HL-60/S4 treated with phorbol 12-myristate 13-acetate at 8.2 ng/mL for 4 days and 3 days (cell line): ENCODE results near the gene CUEDC1.

Experiments used
- in situ Hi-C: fragments of 300-500 bp; cut with MboI; formaldehyde crosslinking; loops from 2 replicates; pipeline ENCODE4 v1.15.0; 2022; ENCODE audit warnings: low sequenced_read_pairs

The CUEDC1 gene

DNA sequence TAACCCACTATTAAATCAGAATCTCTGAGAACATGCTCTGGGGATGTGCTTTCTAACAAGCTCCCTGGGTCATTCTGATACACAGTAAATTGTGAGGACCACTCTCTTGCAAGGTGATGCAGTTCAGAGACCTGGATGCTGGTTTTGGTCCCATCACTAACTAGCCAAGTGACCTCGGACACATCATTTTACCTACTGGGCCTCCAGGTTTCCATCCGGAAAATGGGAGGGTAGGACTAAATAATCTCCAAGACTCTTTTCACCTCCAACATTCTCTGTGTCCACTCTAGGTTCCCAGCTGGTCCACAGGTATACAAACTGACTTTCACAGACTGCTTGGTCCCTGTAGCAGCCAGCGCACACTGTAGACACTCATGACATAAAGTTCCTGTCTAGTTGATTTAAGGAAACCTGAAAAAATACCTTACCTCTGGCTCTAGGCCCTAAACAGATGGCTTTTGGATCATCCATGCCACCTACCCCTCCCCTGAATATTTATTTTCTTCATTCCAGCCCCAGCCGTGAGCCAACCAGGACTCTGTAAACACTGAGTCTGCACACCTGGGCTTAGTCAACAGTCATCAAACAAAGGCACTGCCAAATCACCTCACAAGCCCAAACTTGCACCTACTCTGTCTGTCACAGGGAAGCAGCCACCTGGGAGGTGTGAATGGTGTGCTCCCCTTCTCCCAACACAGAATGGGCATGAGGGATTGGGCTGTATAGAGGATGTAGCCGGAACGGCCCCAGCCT is 54.0 kb downstream of the CUEDC1 start:
- in situ Hi-C loops, result no loop called here

DNA sequence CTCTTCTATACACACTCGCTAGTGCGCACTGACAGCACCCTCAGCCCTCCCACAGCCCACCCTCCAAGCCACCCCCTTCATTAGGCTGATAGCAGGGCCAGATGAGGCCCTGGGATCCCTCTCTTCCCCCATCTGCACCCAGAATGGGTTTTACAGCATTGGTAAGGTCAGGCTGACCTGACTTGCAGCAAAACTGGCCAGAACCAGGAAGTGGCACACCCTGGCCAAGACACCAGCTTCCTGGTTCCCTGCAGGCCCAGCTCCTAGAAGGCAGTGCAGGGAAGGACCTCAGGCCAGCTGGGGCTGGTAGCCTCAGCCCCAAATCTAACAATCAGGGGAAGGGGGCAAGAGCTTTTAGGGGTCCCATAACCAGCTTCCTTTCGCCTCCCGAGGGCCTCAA is 55.4 kb downstream of the CUEDC1 start:
- in situ Hi-C loops, result no loop called here

DNA sequence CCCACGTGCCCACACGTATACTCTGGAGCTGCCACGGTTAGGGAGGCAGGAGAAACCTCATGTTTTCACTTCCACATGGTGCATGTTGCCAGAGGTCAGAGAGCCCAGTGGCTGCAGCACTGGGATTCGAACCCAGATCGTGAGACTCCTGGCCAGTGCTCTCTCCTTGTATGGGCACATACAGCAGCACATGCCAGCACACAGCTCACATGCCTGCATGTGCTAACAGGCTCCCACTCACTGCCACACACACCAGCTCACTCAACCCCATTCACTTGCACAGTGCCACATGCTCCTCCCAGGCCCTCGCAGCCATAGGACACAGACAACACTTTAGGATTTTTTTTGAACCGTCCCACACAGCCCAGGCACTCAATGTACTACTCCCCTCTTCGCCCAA is 55.8 kb downstream of the CUEDC1 start:
- in situ Hi-C loops, result no loop called here

DNA sequence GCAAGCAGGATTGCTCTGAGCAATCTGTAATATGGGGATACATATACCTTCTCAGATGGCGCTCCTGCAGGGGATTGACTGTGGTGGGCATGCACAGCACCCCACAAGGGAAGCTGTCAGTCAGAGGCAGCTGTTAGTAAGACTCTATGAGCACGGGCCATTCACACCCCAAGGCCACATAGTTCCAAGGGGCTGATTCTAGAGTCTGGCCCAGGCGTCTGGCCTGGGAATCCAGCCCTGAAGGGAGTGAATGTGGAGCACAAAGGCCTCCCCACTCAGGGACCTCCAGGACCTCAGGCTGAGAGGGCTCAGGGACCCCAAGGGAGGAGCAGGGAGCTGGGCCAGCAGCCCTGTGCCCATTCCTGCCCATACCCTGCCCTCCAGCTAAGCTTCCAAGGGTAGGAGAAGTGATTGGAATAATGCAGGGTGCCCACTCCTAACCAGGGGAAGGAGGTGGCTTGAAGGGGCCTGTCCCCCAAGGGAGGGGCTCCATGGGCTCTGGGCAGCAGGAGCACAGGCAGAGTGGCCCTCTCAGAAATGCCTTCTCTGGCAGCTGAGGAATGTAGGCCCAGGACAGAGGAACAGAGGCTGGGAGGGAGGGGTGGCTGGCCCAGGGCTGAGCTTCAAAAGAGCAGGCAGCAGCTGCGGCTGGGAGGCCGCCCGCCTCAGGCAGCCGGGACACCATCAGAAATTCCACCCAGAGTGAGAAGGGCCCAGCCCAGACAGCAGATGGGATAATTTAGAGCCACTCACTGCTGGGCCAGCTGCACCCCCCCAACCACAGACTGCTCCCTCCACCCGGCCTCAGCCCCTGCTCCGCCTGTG is 56.5 kb downstream of the CUEDC1 start:
- in situ Hi-C loops, result no loop called here

DNA sequence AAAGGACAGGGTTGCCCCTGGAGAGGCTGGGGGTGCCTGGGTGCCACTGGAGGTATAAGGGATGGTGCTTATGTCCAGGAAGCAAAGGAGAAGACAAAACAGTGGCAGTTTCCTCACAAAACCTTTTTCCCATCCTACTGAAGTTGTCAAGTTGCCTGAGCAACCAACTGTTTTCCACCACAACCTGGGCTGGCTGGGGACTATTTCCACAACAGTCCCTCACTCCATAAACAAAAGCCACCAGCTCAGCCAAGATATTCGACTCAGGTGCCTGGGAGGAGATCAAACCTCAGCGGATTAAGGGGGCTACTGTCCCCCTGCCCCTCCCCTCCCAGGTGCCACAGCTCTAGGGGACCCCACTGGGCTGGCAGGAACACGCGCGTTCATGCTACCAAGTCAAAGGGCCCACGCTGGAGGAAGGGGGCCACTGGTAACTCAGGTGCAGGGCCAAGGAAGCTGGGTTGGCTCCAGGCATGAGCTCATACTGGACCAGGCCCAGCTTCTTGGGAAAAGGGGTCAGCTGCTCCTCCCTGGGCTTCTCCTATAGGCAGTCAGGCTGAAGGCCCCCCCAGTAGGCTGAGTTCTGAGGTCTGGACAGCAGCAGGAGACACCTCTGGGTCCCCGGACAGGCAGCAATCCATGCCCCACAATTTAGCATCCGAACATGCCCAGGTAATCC is 59.7 kb downstream of the CUEDC1 start:
- in situ Hi-C loops, result no loop called here

DNA sequence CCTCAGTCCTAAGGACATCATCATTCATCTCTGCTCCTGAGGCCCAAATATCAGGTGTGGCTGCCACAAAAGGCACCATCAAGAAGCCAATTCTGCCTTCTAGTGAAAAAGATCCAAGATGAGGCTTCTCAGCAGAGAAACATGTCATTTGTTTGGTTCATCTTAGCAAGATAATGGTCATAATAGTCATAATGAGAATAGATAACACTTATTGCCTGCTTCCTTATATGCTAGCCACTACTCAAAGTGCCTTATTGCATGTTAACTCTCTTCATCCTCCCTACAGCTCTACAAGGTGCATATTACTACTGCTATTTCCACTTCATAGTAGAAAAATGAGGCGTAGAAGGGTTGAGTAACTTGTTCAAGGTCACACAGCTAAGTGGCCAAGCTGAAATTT is 60.4 kb downstream of the CUEDC1 start:
- in situ Hi-C loops, result no loop called here

DNA sequence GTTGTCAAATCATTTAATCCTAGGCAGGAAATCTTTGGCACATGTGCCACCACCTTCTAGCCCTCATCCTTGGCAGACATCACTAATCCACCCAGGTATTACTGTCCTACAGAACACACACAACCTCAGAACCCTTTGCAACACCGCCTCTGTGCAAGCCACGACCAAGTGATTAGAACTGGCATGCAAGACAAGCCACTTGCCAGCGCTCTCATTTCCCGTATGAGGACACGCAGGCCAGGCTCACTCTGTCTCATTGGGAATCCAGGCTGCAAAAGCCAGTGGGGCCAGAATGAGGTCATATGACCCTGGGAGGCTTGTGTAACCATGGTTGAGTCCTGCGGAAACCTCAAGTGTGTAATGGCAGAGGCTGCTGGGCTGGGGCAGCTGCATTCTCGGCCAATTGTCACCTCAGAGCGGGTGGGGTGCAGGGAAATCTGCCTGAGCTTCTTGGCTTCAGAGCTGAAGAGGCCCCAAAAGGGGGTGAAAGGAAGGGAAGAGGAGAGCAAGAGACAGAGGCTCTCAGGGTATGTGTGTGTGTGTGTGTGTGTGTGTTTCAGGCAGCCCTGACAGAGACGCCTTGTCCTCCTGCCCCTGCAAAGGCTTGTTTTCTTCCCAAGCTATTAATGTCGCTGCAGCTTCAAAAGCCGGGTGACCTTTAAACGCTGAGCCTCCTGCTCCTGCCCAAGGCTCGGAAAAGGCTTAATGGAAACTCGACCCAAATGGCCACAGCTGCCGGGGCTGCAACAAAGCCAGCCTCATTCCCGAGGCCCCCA is 62.2 kb downstream of the CUEDC1 start:
- in situ Hi-C loops, result no loop called here

DNA sequence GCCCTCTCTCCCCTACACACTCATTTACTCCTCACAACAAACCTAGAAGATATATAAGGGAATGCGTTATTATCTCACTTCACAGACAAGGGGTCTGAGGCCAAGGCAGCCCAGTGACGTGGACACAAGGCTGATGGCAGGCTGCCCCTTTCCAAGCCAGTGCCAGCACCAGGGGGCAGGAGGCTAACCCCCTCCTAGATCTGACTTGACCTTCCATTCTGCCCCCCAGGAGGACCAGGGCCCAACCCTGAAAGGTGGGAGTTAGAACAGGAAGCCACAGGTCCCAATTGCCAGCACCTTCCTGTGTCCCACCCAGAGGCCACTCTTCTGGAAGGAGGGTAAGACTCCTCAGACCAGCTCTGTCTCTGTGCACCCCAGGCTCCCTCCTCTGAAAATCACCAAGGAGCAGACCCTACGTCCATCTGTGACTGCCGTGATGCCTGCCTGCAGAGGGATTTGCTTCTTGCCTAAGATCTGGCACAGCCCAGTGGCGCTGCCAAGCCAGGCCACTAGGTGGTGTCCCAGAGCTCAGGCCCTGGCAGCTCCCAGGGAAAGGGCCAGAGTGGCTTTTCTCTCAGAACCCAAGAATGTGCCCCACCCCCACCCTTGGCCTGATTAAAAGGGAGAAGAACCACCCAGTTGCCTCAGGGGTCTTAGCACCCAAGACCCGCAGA is 62.9 kb downstream of the CUEDC1 start:
- in situ Hi-C loops, result no loop called here

DNA sequence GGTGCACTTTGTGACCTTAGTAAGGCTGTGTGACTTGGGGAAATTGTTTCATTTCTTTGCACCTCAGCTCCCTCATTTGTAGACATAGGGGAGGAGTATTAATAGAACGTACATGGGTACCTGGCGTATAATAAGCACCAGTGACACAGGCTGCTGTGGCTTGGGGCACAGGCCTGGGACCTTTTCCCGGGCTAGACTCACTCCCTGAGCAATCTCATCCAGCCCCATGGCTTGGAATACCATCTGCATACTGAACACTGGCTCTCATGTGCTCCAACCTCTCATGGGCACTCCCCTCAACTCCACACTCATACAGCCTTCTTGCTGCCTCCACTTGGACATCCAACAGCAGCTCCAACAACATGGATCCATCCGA is 64.4 kb downstream of the CUEDC1 start:
- in situ Hi-C loops, result no loop called here

DNA sequence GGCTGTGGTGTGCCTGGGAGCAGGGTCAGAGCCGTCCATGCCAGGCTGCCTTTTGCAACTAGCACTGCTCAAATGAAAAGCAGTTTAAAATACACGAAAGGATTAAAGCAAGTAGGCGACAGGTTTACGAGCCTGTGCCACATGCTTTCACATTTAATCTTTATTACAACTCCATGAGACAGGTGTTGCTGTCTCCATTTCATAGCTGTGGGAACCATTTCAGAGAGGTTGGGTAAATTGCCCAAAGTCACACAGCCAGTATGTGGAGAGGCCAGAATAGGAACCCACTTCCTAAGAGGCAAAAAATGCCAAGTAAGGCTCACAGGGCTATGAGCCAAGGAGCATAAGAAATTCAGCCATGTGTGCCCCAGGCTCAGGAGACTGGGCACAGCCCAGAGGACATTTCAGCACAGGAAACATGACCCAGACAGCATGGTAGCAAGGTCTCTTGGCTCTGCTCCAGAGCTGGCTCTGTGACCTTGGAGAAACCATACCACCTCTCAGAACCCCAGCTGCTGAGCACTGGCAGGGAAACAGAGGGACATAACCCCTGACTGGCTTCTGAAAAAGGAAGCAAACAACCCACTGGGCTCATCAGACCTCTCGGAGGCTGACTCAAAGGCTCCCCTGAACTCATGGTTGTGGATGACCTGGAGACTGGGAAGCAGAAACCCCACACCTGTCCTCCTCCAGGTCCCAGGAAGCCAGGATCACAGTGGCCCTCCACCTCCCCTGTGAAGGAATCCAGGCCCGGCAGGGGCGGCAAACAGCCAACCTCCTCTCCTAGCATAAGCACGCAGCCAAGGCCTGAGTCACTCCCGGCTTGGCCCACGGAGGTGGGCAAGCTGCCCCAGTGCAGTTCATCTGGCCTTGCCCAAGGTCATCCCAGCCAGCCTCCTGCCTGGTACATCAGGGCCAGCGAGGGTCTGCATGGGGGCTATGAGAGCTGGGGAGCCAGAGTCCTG is 65.0 kb downstream of the CUEDC1 start:
- in situ Hi-C loops, result no loop called here

DNA sequence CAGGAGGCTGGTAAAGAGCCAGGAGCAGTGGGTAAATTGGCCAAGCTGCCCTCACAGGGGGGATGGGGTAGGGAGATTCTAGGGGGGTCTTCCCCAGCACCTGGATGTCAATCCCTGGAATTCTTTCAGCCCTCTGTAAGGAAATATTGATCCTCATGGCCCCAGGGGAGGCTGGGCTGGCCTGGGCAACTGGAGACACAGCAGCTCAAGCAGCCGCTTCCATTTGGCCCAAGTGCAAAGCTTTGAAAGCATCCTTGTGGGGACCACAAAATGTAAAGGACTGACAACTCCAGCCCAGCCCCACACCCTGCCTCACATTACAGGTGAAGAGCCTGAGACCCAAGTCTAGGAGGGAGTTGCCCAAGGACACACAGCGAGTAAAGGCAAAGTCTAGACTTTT is 66.0 kb downstream of the CUEDC1 start:
- in situ Hi-C loops, result no loop called here

DNA sequence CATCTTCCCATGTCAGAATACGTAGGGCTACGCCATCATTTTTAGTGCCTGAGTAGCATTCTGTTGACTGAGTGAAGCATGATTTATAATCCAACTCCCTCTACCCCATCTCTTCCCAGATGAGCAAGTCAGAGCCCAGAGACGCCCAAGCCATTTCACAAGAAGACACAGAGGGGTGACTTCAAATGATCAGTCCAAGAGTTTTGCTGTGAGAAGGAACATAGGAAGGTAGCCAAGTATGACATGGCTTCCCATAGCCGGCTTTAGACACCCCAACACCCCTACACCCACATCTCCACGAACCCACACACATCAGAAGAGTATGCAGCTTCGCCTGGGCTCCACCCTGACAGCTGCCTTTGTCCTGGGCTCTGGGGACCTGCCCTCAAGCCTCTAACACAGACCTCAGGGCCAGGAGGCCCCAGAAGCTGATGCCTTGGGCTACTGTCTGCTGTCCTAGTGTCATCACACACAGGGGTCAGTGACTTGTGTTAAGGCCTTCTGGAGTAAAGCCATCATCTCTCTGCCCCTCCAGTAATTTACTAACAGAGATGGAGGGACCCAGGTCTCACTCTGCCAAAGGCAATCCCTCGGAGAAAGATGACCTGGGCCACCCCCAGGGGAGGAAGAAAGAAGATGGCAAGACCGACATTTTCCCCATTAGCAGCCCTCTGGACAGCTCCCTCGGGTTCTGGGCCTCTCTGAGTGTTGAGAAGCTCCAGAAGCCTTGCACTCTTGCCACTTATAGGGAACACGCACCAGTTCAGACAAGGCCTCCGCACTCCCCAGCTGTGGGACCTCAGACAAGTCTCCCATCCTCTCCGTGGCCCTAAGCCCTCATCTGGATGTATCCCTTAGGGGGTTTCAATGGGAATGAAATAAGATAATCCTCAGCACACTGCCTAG is 66.6 kb downstream of the CUEDC1 start:
- in situ Hi-C loops, result no loop called here

DNA sequence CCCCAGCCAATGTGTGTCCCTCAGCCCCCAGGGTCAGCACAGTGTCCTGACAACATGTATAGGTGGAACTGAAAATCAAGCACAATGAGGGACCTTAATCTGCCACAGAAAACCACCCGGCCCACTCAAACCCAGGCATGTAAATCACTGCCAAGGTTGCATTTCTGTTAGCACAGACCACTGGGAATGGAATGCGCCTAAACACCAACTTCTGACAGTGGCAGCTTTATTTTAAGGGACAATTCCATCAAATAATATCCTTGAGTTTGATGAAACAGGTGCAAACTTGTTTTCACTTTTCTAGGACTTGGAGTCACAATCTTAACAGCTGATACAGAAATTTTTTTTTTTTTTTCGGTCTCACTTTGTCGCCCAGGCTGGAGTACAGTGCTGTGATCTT is 68.1 kb downstream of the CUEDC1 start:
- in situ Hi-C loops, result no loop called here

DNA sequence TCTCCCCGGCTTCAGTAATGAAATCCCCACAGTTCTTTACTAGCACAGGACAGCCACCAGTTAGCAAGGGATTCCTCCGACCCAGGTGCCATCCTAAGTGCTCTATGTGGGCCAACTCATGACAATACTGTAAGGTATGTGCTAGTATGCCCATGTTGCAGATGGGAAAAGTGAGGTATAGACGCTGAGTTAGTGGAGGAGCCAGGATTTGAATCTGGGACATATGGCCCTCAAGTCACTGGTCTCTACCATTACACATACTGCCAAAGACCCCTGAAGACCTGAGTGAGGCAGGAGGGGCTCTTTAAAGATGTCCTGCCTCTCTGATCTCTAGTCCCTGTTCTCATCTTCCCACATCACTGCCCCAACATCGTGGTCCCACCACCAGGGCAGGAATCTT is 69.2 kb downstream of the CUEDC1 start:
- in situ Hi-C loops, result no loop called here

DNA sequence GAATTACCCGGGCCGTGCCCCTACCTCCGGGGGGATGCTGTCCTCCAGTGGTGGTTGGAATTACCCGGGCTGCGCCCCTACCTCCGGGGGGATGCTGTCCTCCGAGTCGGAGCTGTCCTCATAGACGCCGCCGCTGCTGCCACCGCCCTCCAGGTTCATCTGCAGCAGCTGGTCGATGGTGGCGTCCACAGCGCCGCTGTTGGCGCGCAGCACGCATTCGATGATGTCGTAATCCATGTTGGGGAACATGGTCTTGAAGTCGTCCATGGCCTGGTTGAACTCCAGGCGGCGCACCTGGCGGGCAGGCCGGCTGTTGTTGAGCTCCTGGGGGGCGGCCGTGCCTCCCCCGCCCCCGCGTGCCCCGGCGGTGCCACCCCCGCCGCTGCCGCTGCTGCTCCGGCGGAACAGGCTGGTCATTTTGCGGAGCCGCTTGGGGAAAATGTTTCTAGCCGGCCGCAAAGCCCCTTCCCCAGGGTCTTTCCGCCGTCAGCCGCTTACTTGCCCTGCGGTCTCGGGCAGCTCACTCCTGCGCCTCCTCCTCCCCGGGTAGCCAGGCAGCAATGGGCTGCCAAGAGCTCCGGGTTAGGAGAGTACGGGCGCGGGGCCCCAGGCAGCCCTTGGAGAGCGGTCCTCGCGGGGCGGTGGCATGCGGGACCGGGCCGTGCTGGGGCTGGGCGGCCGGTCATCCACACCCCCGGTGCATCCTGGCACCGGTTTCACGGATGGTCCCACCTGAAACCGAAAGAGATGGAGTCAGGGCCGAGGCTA is 69.9 kb downstream of the CUEDC1 start:
- in situ Hi-C loops, result no loop called here

DNA sequence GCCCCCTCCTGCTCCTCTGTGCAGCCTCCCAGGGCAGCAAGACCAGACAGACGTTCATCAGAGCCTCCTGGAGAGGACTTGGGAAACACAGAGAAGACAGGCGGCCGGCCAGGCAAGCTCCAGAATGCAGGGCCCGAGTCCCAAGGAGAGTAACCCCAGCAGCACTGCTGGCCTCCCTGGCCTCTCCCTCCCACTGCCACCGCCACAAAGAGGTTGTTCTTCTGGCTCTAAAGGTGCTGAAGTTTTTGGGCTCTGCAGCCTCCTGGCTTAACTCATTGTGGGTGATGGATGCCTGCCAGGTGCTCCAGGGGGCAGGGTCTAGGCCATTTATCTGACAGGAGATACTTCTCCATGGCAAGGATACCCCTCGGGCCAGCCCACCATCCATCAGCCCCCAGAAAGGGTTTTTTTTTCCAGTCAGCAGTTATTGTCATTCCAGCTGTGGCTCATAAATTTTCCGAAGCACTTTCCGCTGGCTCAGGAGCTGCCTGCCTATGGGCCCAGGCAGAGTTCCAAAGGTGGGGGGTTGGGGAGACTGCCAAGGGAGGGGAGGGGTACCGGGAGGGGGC is 73.3 kb downstream of the CUEDC1 start:
- in situ Hi-C loops, result no loop called here

DNA sequence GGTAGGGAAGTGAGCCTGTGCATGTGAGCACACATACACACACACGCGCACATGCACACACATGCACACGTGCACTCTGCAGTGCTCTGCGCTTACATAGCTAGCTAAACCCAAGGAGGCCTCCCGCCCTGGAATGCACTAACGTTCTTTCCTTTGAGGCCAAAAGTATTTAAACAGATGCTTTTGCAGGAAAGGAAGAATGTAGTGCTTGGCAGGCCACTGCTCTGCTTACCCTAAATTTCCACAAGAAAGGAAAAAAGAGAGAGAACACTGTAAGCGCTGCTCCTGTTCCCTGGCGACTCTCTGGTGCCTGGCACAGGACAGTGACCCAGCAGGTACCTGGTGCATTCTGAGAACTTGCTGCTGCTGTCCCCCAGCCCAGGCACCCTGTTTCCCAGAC is 74.1 kb downstream of the CUEDC1 start:
- in situ Hi-C loops, result no loop called here
